Activated CD8-positive, alpha-beta memory T cell treated with anti-CD3 and anti-CD28 coated beads, Interleukin-2, amount 50 U/mL, for 24 hours (primary cell): ENCODE results near the gene MYRIP.

Experiments used
- DNase-seq: peaks from one replicate; pipeline ENCODE4 v3.0.0-alpha.2; 2020; ENCODE audit errors: extremely low read depth

Gene MYRIP

GRCh38 chr3:39905788-39906187 is 96.4 kb downstream of the MYRIP start:
- DNase-seq = no peak

GRCh38 chr3:39907981-39908380 is 98.6 kb downstream of the MYRIP start:
- no peak for DNase-seq

- no peak for DNase-seq
Measured at GRCh38 chr3:39910135-39910534, 100.7 kb downstream of the MYRIP start.

- DNase-seq = no peak
Measured at GRCh38 chr3:39910826-39911464, 101.5 kb downstream of the MYRIP start.

GRCh38 chr3:39911465-39912309 is 102.3 kb downstream of the MYRIP start:
- no peak for DNase-seq

- no peak for DNase-seq
Measured at GRCh38 chr3:39915027-39915426, 105.6 kb downstream of the MYRIP start.

- no peak for DNase-seq
Measured at GRCh38 chr3:39917065-39917773, 107.8 kb downstream of the MYRIP start.

- no peak for DNase-seq
Measured at GRCh38 chr3:39919281-39919680, 109.9 kb downstream of the MYRIP start.

- no peak for DNase-seq
Measured at GRCh38 chr3:39920271-39920670, 110.9 kb downstream of the MYRIP start.

GRCh38 chr3:39927479-39927878 is 118.1 kb downstream of the MYRIP start:
- no peak for DNase-seq

GRCh38 chr3:39933986-39934693 is 124.7 kb downstream of the MYRIP start:
- no peak for DNase-seq

- no peak for DNase-seq
Measured at GRCh38 chr3:39934696-39935095, 125.3 kb downstream of the MYRIP start.

- no peak for DNase-seq
Measured at GRCh38 chr3:39935261-39935660, 125.9 kb downstream of the MYRIP start.

- no peak for DNase-seq
Measured at GRCh38 chr3:39936848-39937247, 127.4 kb downstream of the MYRIP start.

GRCh38 chr3:39937315-39937714 is 127.9 kb downstream of the MYRIP start:
- DNase-seq = no peak

- DNase-seq = no peak
Measured at GRCh38 chr3:39937874-39938273, 128.5 kb downstream of the MYRIP start.

- DNase-seq = no peak
Measured at GRCh38 chr3:39941931-39942330, 132.5 kb downstream of the MYRIP start.

GRCh38 chr3:39960515-39961191 is 151.2 kb downstream of the MYRIP start:
- no peak for DNase-seq

GRCh38 chr3:39961230-39961629 is 151.8 kb downstream of the MYRIP start:
- DNase-seq = no peak

- no peak for DNase-seq
Measured at GRCh38 chr3:39962581-39962980, 153.2 kb downstream of the MYRIP start.

GRCh38 chr3:39965461-39965860 is 156.1 kb downstream of the MYRIP start:
- no peak for DNase-seq
